Measurements from ENCODE around the gene INPP5B.
A peak's percentile ranks its signal among the peaks of the same experiment; 100 is the strongest.

Gene INPP5B

GRCh38 chr1:37948166-37948565 is 1.3 kb upstream of the INPP5B start:
- DNase-seq (ENCODE audit: extremely low spot score) = no peak
- no peak for TF ChIP-seq SUZ12 (IDR thresholded peaks at IDR 0.05)
- TF ChIP-seq NFRKB (IDR thresholded peaks at IDR 0.05) = no peak
- CTCF ChIA-PET = interaction anchor here (0.8 kb wide), 1 partner anchor 22 kb away, joined by 3 read pairs; no protein-coding TSS in a partner anchor
- POLR2A ChIA-PET = no interaction called here

GRCh38 chr1:37947364-37947763 is 511 bp upstream of the INPP5B start:
- TF ChIP-seq L3MBTL2 (conservative IDR thresholded peaks at IDR 0.05) (no peak), BHLHE40 (IDR thresholded peaks at IDR 0.05; ENCODE audit: borderline replicate concordance) (no peak), NFRKB (IDR thresholded peaks at IDR 0.05) (no peak), FOXK2 (IDR thresholded peaks at IDR 0.05) (no peak), SP1 (IDR thresholded peaks at IDR 0.05) (no peak), ARNT (IDR thresholded peaks at IDR 0.05) (no peak), TARDBP (IDR thresholded peaks at IDR 0.05) (no peak), SUZ12 (IDR thresholded peaks at IDR 0.05) (no peak)
- CTCF ChIA-PET = interaction anchor here (1.3 kb wide), 1 partner anchor 28 kb away, joined by 6 read pairs; no protein-coding TSS in a partner anchor
- DNase-seq (ENCODE audit: extremely low spot score) = no peak
- POLR2A ChIA-PET = interaction anchor here (1.2 to 1.6 kb wide), 2 partner anchors 9 to 16 kb away, joined by 4 to 7 read pairs; no protein-coding TSS in a partner anchor

- ChIA-PET POLR2A (interaction anchor here (1.2 to 1.6 kb wide), 2 partner anchors 8 to 15 kb away, joined by 4 to 7 read pairs; no protein-coding TSS in a partner anchor), CTCF (no interaction called here)
- DNase-seq (ENCODE audit: extremely low spot score) = peak; percentile 45
- TF ChIP-seq CTBP1 (IDR thresholded peaks at IDR 0.05; ENCODE audit: borderline replicate concordance) = no peak
- no peak for TF ChIP-seq SP1 (IDR thresholded peaks at IDR 0.05)
- TF ChIP-seq FOXK2 (IDR thresholded peaks at IDR 0.05) = no peak
- TF ChIP-seq BHLHE40 (IDR thresholded peaks at IDR 0.05; ENCODE audit: borderline replicate concordance) = no peak
- TF ChIP-seq ELF4 (IDR thresholded peaks at IDR 0.05) = no peak
- TF ChIP-seq ARNT (IDR thresholded peaks at IDR 0.05) = no peak
- TF ChIP-seq FOXA1 (IDR thresholded peaks at IDR 0.05) = no peak
- no peak for TF ChIP-seq HDGF (IDR thresholded peaks at IDR 0.05; ENCODE audit: borderline replicate concordance)
These were observed 830 bp downstream of the INPP5B start for GRCh38 chr1:37945743-37946702.

- CTCF ChIA-PET = no interaction called here
- no peak for TF ChIP-seq TARDBP (IDR thresholded peaks at IDR 0.05)
- no peak for TF ChIP-seq SP1 (IDR thresholded peaks at IDR 0.05)
- no peak for TF ChIP-seq FOXK2 (IDR thresholded peaks at IDR 0.05)
- TF ChIP-seq NFRKB (IDR thresholded peaks at IDR 0.05) = no peak
- no peak for TF ChIP-seq LEF1 (IDR thresholded peaks at IDR 0.05; ENCODE audit: borderline replicate concordance)
- TF ChIP-seq ZNF384 (IDR thresholded peaks at IDR 0.05) = no peak
- no peak for TF ChIP-seq ARNT (IDR thresholded peaks at IDR 0.05)
- TF ChIP-seq BHLHE40 (IDR thresholded peaks at IDR 0.05; ENCODE audit: borderline replicate concordance) = no peak
- no peak for TF ChIP-seq SUZ12 (IDR thresholded peaks at IDR 0.05)
- TF ChIP-seq FOXA1 (IDR thresholded peaks at IDR 0.05) = no peak
- no peak for TF ChIP-seq L3MBTL2 (conservative IDR thresholded peaks at IDR 0.05)
These were observed 1.6 kb downstream of the INPP5B start for GRCh38 chr1:37945251-37945650.

GRCh38 chr1:37944816-37945215 is 2.0 kb downstream of the INPP5B start:
- DNase-seq (ENCODE audit: extremely low spot score) = no peak
- no peak for TF ChIP-seq HDGF (IDR thresholded peaks at IDR 0.05; ENCODE audit: borderline replicate concordance)
- no peak for TF ChIP-seq ELF4 (IDR thresholded peaks at IDR 0.05)
- no peak for TF ChIP-seq LEF1 (IDR thresholded peaks at IDR 0.05; ENCODE audit: borderline replicate concordance)
- TF ChIP-seq SUZ12 (IDR thresholded peaks at IDR 0.05) = no peak
- TF ChIP-seq TARDBP (IDR thresholded peaks at IDR 0.05) = no peak
- TF ChIP-seq ARNT (IDR thresholded peaks at IDR 0.05) = no peak
- no peak for TF ChIP-seq FOXA1 (IDR thresholded peaks at IDR 0.05)
- no peak for TF ChIP-seq NFRKB (IDR thresholded peaks at IDR 0.05)
- TF ChIP-seq FOXM1 (IDR thresholded peaks at IDR 0.05; ENCODE audit: borderline replicate concordance) = no peak
- TF ChIP-seq BHLHE40 (IDR thresholded peaks at IDR 0.05; ENCODE audit: borderline replicate concordance) = no peak
- no peak for TF ChIP-seq ZNF384 (IDR thresholded peaks at IDR 0.05)
- TF ChIP-seq PKNOX1 (IDR thresholded peaks at IDR 0.05) = no peak
- CTCF ChIA-PET = no interaction called here
- POLR2A ChIA-PET = interaction anchor here (0.9 kb wide), 1 partner anchor 13 kb away, joined by 4 read pairs; no protein-coding TSS in a partner anchor

More at GRCh38 chr1:37945251-37945650, 1.6 kb downstream of the INPP5B start:
- DNase-seq (ENCODE audit: extremely low spot score) = no peak
- POLR2A ChIA-PET = interaction anchor here (0.9 kb wide), 1 partner anchor 14 kb away, joined by 4 read pairs; no protein-coding TSS in a partner anchor

- TF ChIP-seq TARDBP (IDR thresholded peaks at IDR 0.05) (no peak), ARNT (IDR thresholded peaks at IDR 0.05) (no peak), CTBP1 (IDR thresholded peaks at IDR 0.05; ENCODE audit: borderline replicate concordance) (no peak), L3MBTL2 (conservative IDR thresholded peaks at IDR 0.05) (no peak), SP1 (IDR thresholded peaks at IDR 0.05) (no peak), LEF1 (IDR thresholded peaks at IDR 0.05; ENCODE audit: borderline replicate concordance) (no peak), ZNF384 (IDR thresholded peaks at IDR 0.05) (no peak), SUZ12 (IDR thresholded peaks at IDR 0.05) (no peak), NFRKB (IDR thresholded peaks at IDR 0.05) (no peak), PKNOX1 (IDR thresholded peaks at IDR 0.05) (no peak), FOXK2 (IDR thresholded peaks at IDR 0.05) (no peak), BHLHE40 (IDR thresholded peaks at IDR 0.05; ENCODE audit: borderline replicate concordance) (no peak), ELF4 (IDR thresholded peaks at IDR 0.05) (no peak), HDGF (IDR thresholded peaks at IDR 0.05; ENCODE audit: borderline replicate concordance) (no peak), FOXA1 (IDR thresholded peaks at IDR 0.05) (no peak), FOXM1 (IDR thresholded peaks at IDR 0.05; ENCODE audit: borderline replicate concordance) (no peak)
- ChIA-PET CTCF (no interaction called here), POLR2A (interaction anchor here (0.9 kb wide), 1 partner anchor 13 kb away, joined by 4 read pairs; no protein-coding TSS in a partner anchor)
- DNase-seq (ENCODE audit: extremely low spot score) = no peak
These were observed 2.6 kb downstream of the INPP5B start for GRCh38 chr1:37944086-37944763.
